Neural cell (in vitro differentiated cells): Measurements from ENCODE around the gene STAT5B. TPM values are rescaled to one million over a fixed set of nuclear protein-coding genes. Genes with fewer than 3 reads are reported as not detected.

Experiments
- H2AFZ ChIP-seq: fragments of 200-600, 300-800 bp; sonication (generic), shearing (Covaris generic); 2 replicates; pipeline ENCODE4 v1.6.0; 2014; ENCODE audit warnings: low read depth, mild to moderate bottlenecking, antibody characterized with exemption, low read length, moderate library complexity
- H3F3A ChIP-seq: fragments of 200-600 bp; shearing (Covaris generic); 2 replicates; pipeline ENCODE4 v1.6.1; 2016; ENCODE audit warnings: mild to moderate bottlenecking, moderate library complexity, mixed read lengths, antibody characterized with exemption, low read length; ENCODE audit not compliant: insufficient read depth, poor library complexity, severe bottlenecking
- H3K27ac ChIP-seq: fragments of 200-600, 300-800 bp; sonication (generic), shearing (Covaris generic); 2 replicates; pipeline ENCODE4 v1.5.1; 2014; ENCODE audit warnings: mild to moderate bottlenecking, low read length, moderate library complexity
- H3K27me3 ChIP-seq: fragments of 300-800, 200-600 bp; sonication (generic), shearing (Covaris generic); 2 replicates; pipeline ENCODE4 v1.6.0; 2014; ENCODE audit warnings: mild to moderate bottlenecking, low read depth, low read length, moderate library complexity; ENCODE audit not compliant: insufficient read depth
- H3K36me3 ChIP-seq: fragments of 300-800, 200-600 bp; sonication (generic), shearing (Covaris generic); 2 replicates; pipeline ENCODE4 v1.5.1; 2014; ENCODE audit warnings: mild to moderate bottlenecking, antibody characterized with exemption, low read length, moderate library complexity; ENCODE audit not compliant: insufficient read depth
- H3K4me2 ChIP-seq: fragments of 300-800, 200-600 bp; sonication (generic), shearing (Covaris generic); 2 replicates; pipeline ENCODE4 v1.6.0; 2014; ENCODE audit warnings: mild to moderate bottlenecking, low read length
- H3K4me3 ChIP-seq: fragments of 300-800, 200-600 bp; sonication (generic), shearing (Covaris generic); 2 replicates; pipeline ENCODE4 v1.5.1; 2014; ENCODE audit warnings: mild to moderate bottlenecking, low read length, moderate library complexity
- H3K79me2 ChIP-seq: fragments of 200-600 bp; shearing (Covaris generic); replicated peaks from 2 replicates; pipeline ENCODE4 v1.6.0; 2014; ENCODE audit warnings: mild to moderate bottlenecking, low read length, moderate library complexity; ENCODE audit not compliant: insufficient read depth
- H3K9ac ChIP-seq: fragments of 300-800, 200-600 bp; sonication (generic), shearing (Covaris generic); 2 replicates; pipeline ENCODE4 v1.6.1; 2016; ENCODE audit warnings: mild to moderate bottlenecking, low read length, mixed read lengths
- H3K9me2 ChIP-seq: fragments of 200-600 bp; shearing (Covaris generic); 2 replicates; pipeline ENCODE4 v1.6.1; 2016; ENCODE audit warnings: mild to moderate bottlenecking, low read length, mixed read lengths; ENCODE audit not compliant: insufficient read depth
- H3K9me3 ChIP-seq: fragments of 200-600, 300-800 bp; sonication (generic), shearing (Covaris generic); 2 replicates; pipeline ENCODE4 v1.6.1; 2016; ENCODE audit warnings: mild to moderate bottlenecking, mixed run types, low read length, moderate library complexity, mixed read lengths
- H4K20me1 ChIP-seq: fragments of 200-600 bp; shearing (Covaris generic); 2 replicates; pipeline ENCODE4 v1.6.1; 2016; ENCODE audit warnings: mild to moderate bottlenecking, mixed run types; ENCODE audit not compliant: insufficient read depth
- EP300 ChIP-seq: fragments of 450-650 bp; conservative IDR thresholded peaks from 2 replicates; pipeline ENCODE4 v1.6.1; 2014; ENCODE audit warnings: antibody characterized with exemption, mild to moderate bottlenecking, moderate library complexity; ENCODE audit not compliant: poor library complexity, severe bottlenecking
- EZH2 ChIP-seq: fragments of 200-600, 300-800 bp; shearing (Covaris generic), sonication (generic); IDR thresholded peaks from 2 replicates; pipeline ENCODE4 v1.6.1; 2014; ENCODE audit warnings: antibody characterized with exemption, low read length, borderline replicate concordance, mild to moderate bottlenecking; ENCODE audit not compliant: insufficient read depth, poor library complexity, severe bottlenecking
- MXI1 ChIP-seq: fragments of 450-650 bp; conservative IDR thresholded peaks from 2 replicates; pipeline ENCODE4 v1.6.1; 2014; ENCODE audit warnings: antibody characterized with exemption, mild to moderate bottlenecking; ENCODE audit not compliant: poor library complexity, severe bottlenecking
- POLR2AphosphoS5 ChIP-seq: IDR thresholded peaks from 2 replicates; pipeline ENCODE4 v1.6.1; 2012
- RAD21 ChIP-seq: fragments of 450-650 bp; conservative IDR thresholded peaks from 2 replicates; pipeline ENCODE4 v1.6.1; 2014; ENCODE audit warnings: antibody characterized with exemption, mild to moderate bottlenecking, moderate library complexity
- SMC3 ChIP-seq: fragments of 450-650 bp; conservative IDR thresholded peaks from 2 replicates; pipeline ENCODE4 v1.6.1; 2014; ENCODE audit warnings: antibody characterized with exemption, mild to moderate bottlenecking, moderate library complexity; ENCODE audit not compliant: poor library complexity
- TAF1 ChIP-seq: IDR thresholded peaks from 2 replicates; pipeline ENCODE4 v1.6.1; 2012; ENCODE audit warnings: low read depth
- polyA plus RNA-seq: library from polyadenylated mRNA; depleted of rRNA; stranded (reverse); fragments of >200 nt; gene quantifications from 2 replicates; pipeline ENCODE4 v1.2.3, GENCODE V29; 2014
- TF ChIP-seq, protein P1 (sequence below): fragments of 450-650 bp; IDR thresholded peaks from 2 replicates; pipeline ENCODE4 v1.5.1; 2014; ENCODE audit warnings: antibody characterized with exemption, mild to moderate bottlenecking, moderate library complexity; ENCODE audit not compliant: poor library complexity, severe bottlenecking
- TF ChIP-seq, protein P2 (sequence below): IDR thresholded peaks from 2 replicates; pipeline ENCODE4 v1.6.1; 2012; ENCODE audit warnings: borderline replicate concordance

Gene STAT5B
- polyA plus RNA-seq, 1 donor from 2014 or later, result 47.4 TPM

DNA sequence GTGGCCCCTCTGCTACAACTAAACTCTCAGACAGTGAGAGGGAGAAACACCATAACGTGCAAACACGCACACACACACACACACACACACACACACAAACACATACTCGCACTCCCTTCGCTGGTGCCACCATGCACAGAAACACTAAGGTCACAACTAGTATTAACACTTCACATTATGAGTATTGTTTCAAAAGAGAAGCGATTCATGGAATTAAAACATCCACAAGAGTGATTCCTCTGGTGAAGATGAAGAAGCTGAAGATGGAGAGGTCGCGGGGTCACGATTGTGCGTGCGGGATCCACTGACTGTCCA is 74.8 kb downstream of the STAT5B start:
- Histone ChIP-seq H3K36me3 (no peaks in the 10 kb centered on the region), H3K9ac (no peak overlapping the region), H3K27me3 (no peaks in the 10 kb centered on the region), H4K20me1 (no peaks in the 10 kb centered on the region), H2AFZ (no peak overlapping the region), H3K9me3 (no peaks in the 10 kb centered on the region), H3F3A (no peaks in the 10 kb centered on the region), H3K4me2 (no peak overlapping the region), H3K27ac (no peak overlapping the region), H3K9me2 (no peaks in the 10 kb centered on the region), H3K4me3 (no peak overlapping the region), H3K79me2 (no peaks in the 10 kb centered on the region)
- TF ChIP-seq EZH2 (no peak), MXI1 (no peak), EP300 (no peak), POLR2AphosphoS5 (no peak), RAD21 (no peak), SMC3 (no peak), TAF1 (no peak)
- TF ChIP-seq, protein P1, sequence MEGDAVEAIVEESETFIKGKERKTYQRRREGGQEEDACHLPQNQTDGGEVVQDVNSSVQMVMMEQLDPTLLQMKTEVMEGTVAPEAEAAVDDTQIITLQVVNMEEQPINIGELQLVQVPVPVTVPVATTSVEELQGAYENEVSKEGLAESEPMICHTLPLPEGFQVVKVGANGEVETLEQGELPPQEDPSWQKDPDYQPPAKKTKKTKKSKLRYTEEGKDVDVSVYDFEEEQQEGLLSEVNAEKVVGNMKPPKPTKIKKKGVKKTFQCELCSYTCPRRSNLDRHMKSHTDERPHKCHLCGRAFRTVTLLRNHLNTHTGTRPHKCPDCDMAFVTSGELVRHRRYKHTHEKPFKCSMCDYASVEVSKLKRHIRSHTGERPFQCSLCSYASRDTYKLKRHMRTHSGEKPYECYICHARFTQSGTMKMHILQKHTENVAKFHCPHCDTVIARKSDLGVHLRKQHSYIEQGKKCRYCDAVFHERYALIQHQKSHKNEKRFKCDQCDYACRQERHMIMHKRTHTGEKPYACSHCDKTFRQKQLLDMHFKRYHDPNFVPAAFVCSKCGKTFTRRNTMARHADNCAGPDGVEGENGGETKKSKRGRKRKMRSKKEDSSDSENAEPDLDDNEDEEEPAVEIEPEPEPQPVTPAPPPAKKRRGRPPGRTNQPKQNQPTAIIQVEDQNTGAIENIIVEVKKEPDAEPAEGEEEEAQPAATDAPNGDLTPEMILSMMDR, result no peak
- TF ChIP-seq, protein P2, sequence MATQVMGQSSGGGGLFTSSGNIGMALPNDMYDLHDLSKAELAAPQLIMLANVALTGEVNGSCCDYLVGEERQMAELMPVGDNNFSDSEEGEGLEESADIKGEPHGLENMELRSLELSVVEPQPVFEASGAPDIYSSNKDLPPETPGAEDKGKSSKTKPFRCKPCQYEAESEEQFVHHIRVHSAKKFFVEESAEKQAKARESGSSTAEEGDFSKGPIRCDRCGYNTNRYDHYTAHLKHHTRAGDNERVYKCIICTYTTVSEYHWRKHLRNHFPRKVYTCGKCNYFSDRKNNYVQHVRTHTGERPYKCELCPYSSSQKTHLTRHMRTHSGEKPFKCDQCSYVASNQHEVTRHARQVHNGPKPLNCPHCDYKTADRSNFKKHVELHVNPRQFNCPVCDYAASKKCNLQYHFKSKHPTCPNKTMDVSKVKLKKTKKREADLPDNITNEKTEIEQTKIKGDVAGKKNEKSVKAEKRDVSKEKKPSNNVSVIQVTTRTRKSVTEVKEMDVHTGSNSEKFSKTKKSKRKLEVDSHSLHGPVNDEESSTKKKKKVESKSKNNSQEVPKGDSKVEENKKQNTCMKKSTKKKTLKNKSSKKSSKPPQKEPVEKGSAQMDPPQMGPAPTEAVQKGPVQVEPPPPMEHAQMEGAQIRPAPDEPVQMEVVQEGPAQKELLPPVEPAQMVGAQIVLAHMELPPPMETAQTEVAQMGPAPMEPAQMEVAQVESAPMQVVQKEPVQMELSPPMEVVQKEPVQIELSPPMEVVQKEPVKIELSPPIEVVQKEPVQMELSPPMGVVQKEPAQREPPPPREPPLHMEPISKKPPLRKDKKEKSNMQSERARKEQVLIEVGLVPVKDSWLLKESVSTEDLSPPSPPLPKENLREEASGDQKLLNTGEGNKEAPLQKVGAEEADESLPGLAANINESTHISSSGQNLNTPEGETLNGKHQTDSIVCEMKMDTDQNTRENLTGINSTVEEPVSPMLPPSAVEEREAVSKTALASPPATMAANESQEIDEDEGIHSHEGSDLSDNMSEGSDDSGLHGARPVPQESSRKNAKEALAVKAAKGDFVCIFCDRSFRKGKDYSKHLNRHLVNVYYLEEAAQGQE, result no peak

DNA sequence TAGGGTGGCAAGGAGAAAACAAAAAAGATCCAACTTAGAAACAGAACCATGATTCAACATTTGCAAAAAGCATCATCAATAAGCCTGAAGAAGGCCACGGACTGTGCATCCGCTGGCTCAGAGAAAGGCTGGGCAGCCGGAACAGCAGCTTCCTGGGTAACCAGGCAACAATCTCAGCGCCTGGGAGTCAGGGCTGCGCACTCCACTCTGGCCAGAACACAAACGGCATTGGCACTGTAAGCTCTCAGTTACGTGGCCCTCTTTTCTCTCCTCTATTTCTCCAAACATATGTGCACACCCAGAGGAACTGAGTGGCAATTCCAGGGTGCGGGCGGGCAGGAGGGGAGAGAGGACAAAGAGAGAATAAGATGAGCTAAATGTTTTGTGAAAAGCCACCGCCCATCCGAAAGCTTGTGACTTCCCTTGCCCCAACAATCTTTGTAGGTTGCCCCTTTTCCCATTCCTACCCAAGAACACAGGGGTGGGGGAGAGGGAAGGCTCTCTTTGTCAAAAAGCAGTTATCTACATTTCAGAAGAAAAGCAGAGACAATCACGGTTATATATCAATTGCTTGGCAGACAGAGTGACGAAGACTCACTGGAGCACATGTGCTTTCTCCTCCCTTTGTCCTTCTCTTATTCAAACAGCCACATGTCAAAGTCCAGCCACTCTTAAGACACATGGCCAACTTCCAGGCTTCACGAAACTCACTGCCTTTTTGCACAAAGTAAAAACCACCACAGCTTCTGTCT is 75.3 kb downstream of the STAT5B start:
- no peak overlapping the region for H3K4me2 ChIP-seq
- no peaks in the 10 kb centered on the region for H3K9me3 ChIP-seq
- H3K79me2 ChIP-seq, result no peaks in the 10 kb centered on the region
- H3K4me3 ChIP-seq, result no peak overlapping the region
- TF ChIP-seq, protein P2, result no peak
- TF ChIP-seq SMC3 (no peak), MXI1 (no peak), EZH2 (no peak)
- H4K20me1 ChIP-seq, result no peaks in the 10 kb centered on the region
- no peaks in the 10 kb centered on the region for H3K27me3 ChIP-seq
- no peak overlapping the region for H3K9ac ChIP-seq
- H3K9me2 ChIP-seq, result no peaks in the 10 kb centered on the region
- no peak overlapping the region for H3K27ac ChIP-seq
- no peaks in the 10 kb centered on the region for H3F3A ChIP-seq
- no peaks in the 10 kb centered on the region for H3K36me3 ChIP-seq
- H2AFZ ChIP-seq, result no peak overlapping the region
